HepG2 (cell line): ENCODE data around the gene GNAS-AS1. TPM values are rescaled to one million over a fixed set of nuclear protein-coding genes. Genes with fewer than 3 reads are reported as not detected.

ENCODE experiments used
- ATAC-seq: fragments of 200-7000 bp; cut with Tn5 transposase; 3 replicates; pipeline ENCODE4 v1.9.1; 2020; ENCODE audit warnings: mild to moderate bottlenecking, moderate library complexity
- BruUV-seq: library from RNA; stranded (reverse); fragments of 400-500 nt; replicated peaks from 2 replicates; lab custom pipeline; 2021; lab: Mats Ljungman, UMichigan
- CTCF ChIA-PET: fragments of 300-600 bp; formaldehyde crosslinking; extraction: SDS; loops from one replicate; lab custom pipeline; 2021; ENCODE audit warnings: low total read pairs, inconsistent platforms, low intra/inter-chr PET ratio; lab: Yijun Ruan, JAX
- POLR2A ChIA-PET: fragments of 350-600 bp; sonication (Branson Sonifier 250); formaldehyde crosslinking; loops from one replicate; lab custom pipeline; 2020; ENCODE audit warnings: antibody characterized with exemption, inconsistent platforms; lab: Yijun Ruan, JAX
- DNase-seq: peaks from one replicate; pipeline ENCODE4 v3.0.0-alpha.2; 2015; ENCODE audit warnings: low spot score
- FAIRE-seq: peaks from 3 replicates; lab custom pipeline; 2011; peaks lifted over from hg19 to GRCh38; lab: Jason Lieb, UNC
- H2AFZ ChIP-seq: one replicate; pipeline ENCODE4 v1.6.1; 2011; ENCODE audit warnings: low read length, inconsistent platforms
- H3K27ac ChIP-seq: fragments of 300-600 bp; 3 replicates; pipeline ENCODE4 v1.8.0; 2011; ENCODE audit warnings: mixed run types, mild to moderate bottlenecking, mixed read lengths, low read length, inconsistent platforms; ENCODE audit not compliant: insufficient read depth; ENCODE audit errors: extremely low read length
- H3K27me3 ChIP-seq, 2 experiments: fragments of 200-600 bp in 1 of 2; 2 replicates in 1 of 2; 3 replicates in 1 of 2; pipeline versions ENCODE4 v1.6.0 to v1.8.0; 2011; ENCODE audit warnings: low read length in 2 of 2, mild to moderate bottlenecking in 2 of 2, moderate library complexity in 2 of 2, inconsistent platforms in 1 of 2; ENCODE audit not compliant: insufficient read depth in 2 of 2, control insufficient read depth in 1 of 2
- H3K36me3 ChIP-seq, 2 experiments: fragments of 200-600 bp in 1 of 2; replicated peaks in 1 of 2; 2 replicates in 1 of 2; 3 replicates in 1 of 2; pipeline versions ENCODE4 v1.5.1 to v1.8.0; 2011; ENCODE audit warnings: low read length in 2 of 2, inconsistent platforms in 1 of 2; ENCODE audit not compliant: insufficient read depth in 2 of 2, control insufficient read depth in 1 of 2
- H3K4me1 ChIP-seq: 2 replicates; pipeline ENCODE4 v1.5.1; 2012; ENCODE audit warnings: low read length, inconsistent platforms; ENCODE audit not compliant: insufficient read depth
- H3K4me2 ChIP-seq: 2 replicates; pipeline ENCODE4 v1.6.0; 2011; ENCODE audit warnings: low read depth, low read length, inconsistent platforms
- H3K4me3 ChIP-seq, 3 experiments: fragments of 200-600 bp in 1 of 3; sonication (generic), shearing (Covaris generic) in 1 of 3; replicated peaks in 1 of 3; 2 replicates each; pipeline ENCODE4 v1.5.1; 2011 to 2016; ENCODE audit warnings: low read length in 3 of 3, inconsistent platforms in 2 of 3, low read depth in 2 of 3, mild to moderate bottlenecking in 2 of 3, control low read depth in 1 of 3, mixed read lengths in 1 of 3; ENCODE audit not compliant: insufficient read depth in 1 of 3
- H3K79me2 ChIP-seq: one replicate; pipeline ENCODE4 v1.6.1; 2011; ENCODE audit warnings: low read length, inconsistent platforms; ENCODE audit not compliant: insufficient read depth
- H3K9ac ChIP-seq: 2 replicates; pipeline ENCODE4 v1.6.0; 2011; ENCODE audit warnings: mild to moderate bottlenecking, low read depth, low read length, inconsistent platforms; ENCODE audit not compliant: insufficient read depth
- H3K9me3 ChIP-seq: 2 replicates; pipeline ENCODE4 v1.5.1; 2012; ENCODE audit warnings: mild to moderate bottlenecking, low read length
- H4K20me1 ChIP-seq: 2 replicates; pipeline ENCODE4 v1.6.0; 2011; ENCODE audit warnings: inconsistent platforms, mild to moderate bottlenecking, low read length, moderate library complexity; ENCODE audit not compliant: insufficient read depth
- BCL6 ChIP-seq: IDR thresholded peaks from 2 replicates; pipeline ENCODE4 v1.6.1; 2016; ENCODE audit warnings: missing genetic modification reagents, missing compliant biosample characterization
- CBX2 ChIP-seq, 2 experiments: fragments of 200-600 bp in 1 of 2; sonication (generic); formaldehyde crosslinking in 1 of 2; IDR thresholded peaks; 2 replicates each; pipeline versions ENCODE4 v1.7.0 to v1.8.1; 2018 to 2022; ENCODE audit warnings: low read depth in 2 of 2, low read length in 1 of 2, mild to moderate bottlenecking in 1 of 2, missing genetic modification reagents in 1 of 2
- CENPX ChIP-seq: sonication (generic); formaldehyde crosslinking; IDR thresholded peaks from 2 replicates; pipeline ENCODE4 v1.9.0; 2021; ENCODE audit warnings: mild to moderate bottlenecking, missing genetic modification reagents, moderate library complexity
- ERF ChIP-seq: IDR thresholded peaks from 2 replicates; pipeline ENCODE4 v1.6.1; 2018; ENCODE audit warnings: missing biosample characterization, missing genetic modification reagents
- EZH2 ChIP-seq: conservative IDR thresholded peaks from 2 replicates; pipeline ENCODE4 v1.6.1; 2012; ENCODE audit warnings: mild to moderate bottlenecking, low read depth, low read length, moderate library complexity
- KDM6A ChIP-seq: IDR thresholded peaks from 2 replicates; pipeline ENCODE4 v1.6.1; 2016; ENCODE audit warnings: low read depth
- PCBP1 ChIP-seq: fragments of 200-400 bp; formaldehyde crosslinking; IDR thresholded peaks from 2 replicates; pipeline ENCODE4 v1.6.1; 2017; ENCODE audit warnings: mild to moderate bottlenecking, low read depth, low read length, borderline replicate concordance
- RBAK ChIP-seq: sonication (generic); formaldehyde crosslinking; IDR thresholded peaks from 2 replicates; pipeline ENCODE4 v1.5.1; 2020; ENCODE audit warnings: mild to moderate bottlenecking, missing genetic modification reagents
- UBTF ChIP-seq: sonication (generic); formaldehyde crosslinking; IDR thresholded peaks from 2 replicates; pipeline ENCODE4 v1.4.0; 2020; ENCODE audit warnings: mild to moderate bottlenecking, missing genetic modification reagents
- ZBTB4 ChIP-seq: sonication (generic); formaldehyde crosslinking; IDR thresholded peaks from 2 replicates; pipeline ENCODE4 v1.4.0; 2020; ENCODE audit warnings: missing genetic modification reagents, mild to moderate bottlenecking, borderline replicate concordance
- ZSCAN29 ChIP-seq: sonication (generic); formaldehyde crosslinking; conservative IDR thresholded peaks from 2 replicates; pipeline ENCODE4 v1.4.0; 2020; ENCODE audit warnings: mild to moderate bottlenecking, missing genetic modification reagents
- WGBS: methylation state at CpG from one replicate; pipeline ENCODE4 v1.1.6; 2017; ENCODE audit warnings: low lambda C conversion rate; 5-methylcytosine and 5-hydroxymethylcytosine counted together
- in situ Hi-C: cut with HindIII; loops from 2 replicates; pipeline ENCODE4 v1.10.0; 2017; ENCODE audit warnings: low pct_unique_long_range_greater_than_20kb; ENCODE audit not compliant: extremely low pct_ligation_motif_present
- intact Hi-C: fragments of 100-400 bp; cut with micrococcal nuclease; formaldehyde crosslinking; loops from one replicate; pipeline ENCODE4 v1.10.0; 2022; ENCODE audit not compliant: unreplicated experiment
- polyA plus RNA-seq, 8 experiments: library from polyadenylated mRNA; depleted of rRNA in 3 of 8; stranded (reverse) in 7 of 8; unstranded in 1 of 8; fragments of >200 nt; fragmentation: Illumina TruSeq in 4 of 8; extraction: Trizol in 4 of 8; gene quantifications; 2 replicates each; pipeline versions ENCODE4 v1.2.1 to v1.2.3, GENCODE V29; 2011 to 2016; ENCODE audit warnings: low read depth in 4 of 8, missing spikeins in 1 of 8, mixed read lengths in 1 of 8; ENCODE audit not compliant: insufficient read depth in 1 of 8
- total RNA-seq, 5 experiments: library from RNA; depleted of rRNA; stranded (reverse); fragments of >200 nt; fragmentation: Illumina TruSeq; extraction: Trizol; gene quantifications; 2 replicates each; pipeline ENCODE4 v1.2.3, GENCODE V29; 2016; ENCODE audit warnings: low read depth in 1 of 5

Gene GNAS-AS1
- total and polyA plus RNA-seq, 2 of the 13 experiments (the other 11 are each of a cell fraction or from before 2014, with no cell fraction given): not detected

- no peak for FAIRE-seq
- no peak overlapping the region for H2AFZ ChIP-seq
- no peak for TF ChIP-seq RBAK
- TF ChIP-seq ZBTB4 (CRISPR knock-in tag): no peak
- no peak for TF ChIP-seq PCBP1
- TF ChIP-seq EZH2: 0 out of 2 replicates have a peak, but pooled peaks have one; percentile 34
- intact Hi-C loops: no loop called here
- H3K27ac ChIP-seq: no peak overlapping the region
- H3K79me2 ChIP-seq: no peaks in the 10 kb centered on the region
- H3K36me3 ChIP-seq: no peaks in the 10 kb centered on the region
- no peak overlapping the region for H3K9ac ChIP-seq
- ChIA-PET CTCF (no interaction called here), POLR2A (no interaction called here)
- in situ Hi-C loops: no loop called here
- no peak overlapping the region for H3K4me3 ChIP-seq
- H3K4me1 ChIP-seq: no peaks in the 10 kb centered on the region
- no peak for DNase-seq
- 37% methylated on average over 18 of the region's 18 CpGs for WGBS
- H3K27me3 ChIP-seq: peaks cover 27 to 88% of the 10 kb centered on the region in 2 experiments
- no peaks in the 10 kb centered on the region for H3K9me3 ChIP-seq
- no peak for ATAC-seq
- H4K20me1 ChIP-seq: no peaks in the 10 kb centered on the region
- BruUV-seq: no TSS peak
- no peak overlapping the region for H3K4me2 ChIP-seq
These were observed 47.2 kb downstream of the GNAS-AS1 start for GRCh38 chr20:58803533-58803932.

- Histone ChIP-seq H3K4me2 (no peak overlapping the region), H3K9ac (no peak overlapping the region), H2AFZ (no peak overlapping the region), H4K20me1 (no peaks in the 10 kb centered on the region), H3K27ac (no peak overlapping the region)
- POLR2A ChIA-PET: no interaction called here
- TF ChIP-seq CENPX (CRISPR knock-in tag): no peak
- no peak for TF ChIP-seq ERF (CRISPR knock-in tag)
- no peak for TF ChIP-seq KDM6A (CRISPR knock-in tag)
- TF ChIP-seq UBTF: no peak
- TF ChIP-seq CBX2 (IDR thresholded peaks at IDR 0.05; ENCODE audit: low read depth, low read length): peak; percentile 73; the same call in 1 of the 2 replicates
- TF ChIP-seq CBX2 (CRISPR knock-in tag; IDR thresholded peaks at IDR 0.05; ENCODE audit: low read depth): no peak
- TF ChIP-seq BCL6 (CRISPR knock-in tag): no peak
- no peak for TF ChIP-seq ZSCAN29 (CRISPR knock-in tag)
- TF ChIP-seq, all 625 proteins: peak for 1
- Histone ChIP-seq H3K4me1 (no peaks in the 10 kb centered on the region), H3K9me3 (no peaks in the 10 kb centered on the region), H3K36me3 (no peaks in the 10 kb centered on the region), H3K4me3 (no peak overlapping the region), H3K79me2 (no peaks in the 10 kb centered on the region), H3K27me3 (peaks cover 27 to 88% of the 10 kb centered on the region in 2 experiments)
- 56% methylated on average over 11 of the region's 11 CpGs for WGBS
- intact Hi-C loops: no loop called here
- no TSS peak for BruUV-seq
- in situ Hi-C loops: no loop called here
- DNase-seq (no peak), ATAC-seq (no peak), FAIRE-seq (no peak)
- CTCF ChIA-PET: no interaction called here
These were observed 48.6 kb downstream of the GNAS-AS1 start for GRCh38 chr20:58802061-58802460.
